GM18870 (cell line): ENCODE measurements around the gene CERS5.

Experiments
- ATAC-seq: cut with Tn5 transposase; IDR thresholded peaks from one replicate; pipeline ENCODE4 v1.9.1; 2021; ENCODE audit warnings: moderate library complexity; ENCODE audit not compliant: unreplicated experiment

The CERS5 gene

GRCh38 chr12:50082644-50083043 lies 84.5 kb downstream of the CERS5 start:
- no peak for ATAC-seq

GRCh38 chr12:50081096-50081808 lies 85.9 kb downstream of the CERS5 start:
- ATAC-seq = no peak

GRCh38 chr12:50079771-50080170 lies 87.4 kb downstream of the CERS5 start:
- no peak for ATAC-seq
